GM23338 (cell line): ENCODE measurements around the gene ABCC6. TPM values are rescaled to one million over a fixed set of nuclear protein-coding genes. Genes with fewer than 3 reads are reported as not detected.

Experiments
- ATAC-seq: fragments of 200-7000 bp; cut with Tn5 transposase; 3 replicates; pipeline ENCODE4 v1.9.1; 2020
- DNase-seq: peaks from one replicate; pipeline ENCODE4 v3.0.0-alpha.2; 2015; ENCODE audit warnings: low spot score
- H2AFZ ChIP-seq: fragments of 200-600 bp; sonication (generic); 2 replicates; pipeline ENCODE4 v1.8.0; 2016; ENCODE audit warnings: antibody characterized with exemption, mild to moderate bottlenecking, moderate library complexity
- H3F3A ChIP-seq: fragments of 200-600 bp; sonication (generic); replicated peaks from 2 replicates; pipeline ENCODE4 v1.8.0; 2017; ENCODE audit warnings: antibody characterized with exemption, mixed run types, low read depth
- H3K27ac ChIP-seq: fragments of 200-600 bp; sonication (generic); 2 replicates; pipeline ENCODE4 v1.6.1; 2016; ENCODE audit warnings: low read depth
- H3K27me3 ChIP-seq: fragments of 200-600 bp; sonication (generic); 2 replicates; pipeline ENCODE4 v1.8.0; 2016; ENCODE audit warnings: mild to moderate bottlenecking, mixed run types, moderate library complexity; ENCODE audit not compliant: insufficient read depth
- H3K36me3 ChIP-seq: fragments of 200-600 bp; sonication (generic); 2 replicates; pipeline ENCODE4 v1.8.0; 2016; ENCODE audit warnings: mild to moderate bottlenecking; ENCODE audit not compliant: insufficient read depth
- H3K4me1 ChIP-seq: fragments of 200-600 bp; sonication (generic); 2 replicates; pipeline ENCODE4 v1.8.0; 2016; ENCODE audit warnings: mild to moderate bottlenecking, moderate library complexity; ENCODE audit not compliant: insufficient read depth
- H3K4me2 ChIP-seq: fragments of 200-600 bp; sonication (generic); 2 replicates; pipeline ENCODE4 v1.7.1; 2017; ENCODE audit warnings: mixed run types
- H3K4me3 ChIP-seq: fragments of 200-600 bp; sonication (generic); 2 replicates; pipeline ENCODE4 v1.6.1; 2016; ENCODE audit warnings: mixed run types
- H3K79me2 ChIP-seq: fragments of 200-600 bp; sonication (generic); replicated peaks from 2 replicates; pipeline ENCODE4 v1.8.0; 2017; ENCODE audit warnings: mild to moderate bottlenecking; ENCODE audit not compliant: insufficient read depth
- H3K9me2 ChIP-seq: fragments of 200-600 bp; sonication (generic); 2 replicates; pipeline ENCODE4 v1.8.0; 2017; ENCODE audit not compliant: insufficient read depth
- H4K20me1 ChIP-seq: fragments of 200-600 bp; sonication (generic); replicated peaks from 2 replicates; pipeline ENCODE4 v1.8.0; 2017; ENCODE audit warnings: mild to moderate bottlenecking; ENCODE audit not compliant: insufficient read depth
- H3K27ac Mint-ChIP-seq: 2 replicates; pipeline ENCODE4 v1.8.0; 2020; ENCODE audit warnings: inconsistent platforms, mild to moderate bottlenecking, moderate library complexity, mixed read lengths
- H3K27me3 Mint-ChIP-seq: 3 replicates; pipeline ENCODE4 v1.8.0; 2022; ENCODE audit warnings: low read depth, mild to moderate bottlenecking, moderate library complexity, mixed read lengths, inconsistent platforms; ENCODE audit not compliant: insufficient read depth, poor library complexity
- H3K36me3 Mint-ChIP-seq: 3 replicates; pipeline ENCODE4 v1.8.0; 2021; ENCODE audit warnings: low read depth, mild to moderate bottlenecking, inconsistent platforms, moderate library complexity, mixed read lengths
- H3K4me1 Mint-ChIP-seq: 3 replicates; pipeline ENCODE4 v1.8.0; 2020; ENCODE audit warnings: mild to moderate bottlenecking, inconsistent platforms, mixed read lengths
- H3K4me3 Mint-ChIP-seq: 3 replicates; pipeline ENCODE4 v1.8.0; 2021; ENCODE audit warnings: moderate library complexity, mild to moderate bottlenecking, inconsistent platforms, mixed read lengths
- H3K9me3 Mint-ChIP-seq: 3 replicates; pipeline ENCODE4 v1.8.0; 2020; ENCODE audit warnings: moderate library complexity, mild to moderate bottlenecking, inconsistent platforms, mixed read lengths
- CREB1 ChIP-seq: fragments of 250-450 bp; sonication (Bioruptor Pico); IDR thresholded peaks from 2 replicates; pipeline ENCODE4 v1.5.0; 2020; ENCODE audit warnings: low read depth, mild to moderate bottlenecking, moderate library complexity
- CTCF ChIP-seq, 2 experiments: fragments of 200-600 bp in 1 of 2; sonication (generic) in 1 of 2; conservative IDR thresholded peaks; 2 replicates each; pipeline versions ENCODE4 v1.5.1 to v1.6.1; 2016 to 2017; ENCODE audit warnings: antibody characterized with exemption in 2 of 2, low read depth in 2 of 2, mild to moderate bottlenecking in 2 of 2, moderate library complexity in 1 of 2
- ETS1 ChIP-seq: IDR thresholded peaks from 2 replicates; pipeline ENCODE4 v1.6.1; 2016; ENCODE audit warnings: antibody characterized with exemption
- EZH2 ChIP-seq: fragments of 200-600 bp; sonication (generic); IDR thresholded peaks from one replicate; pipeline ENCODE4 v1.8.0; 2017; ENCODE audit warnings: antibody characterized with exemption, mild to moderate bottlenecking, low read depth; ENCODE audit not compliant: unreplicated experiment
- EZH2phosphoT487 ChIP-seq: fragments of 200-600 bp; sonication (generic); IDR thresholded peaks from one replicate; pipeline ENCODE4 v1.8.1; 2018; ENCODE audit warnings: antibody characterized with exemption; ENCODE audit not compliant: unreplicated experiment
- JUNB ChIP-seq: IDR thresholded peaks from one replicate; pipeline ENCODE4 v1.6.1; 2016; ENCODE audit warnings: antibody characterized with exemption; ENCODE audit not compliant: unreplicated experiment
- NANOG ChIP-seq: IDR thresholded peaks from 2 replicates; pipeline ENCODE4 v1.6.1; 2016; ENCODE audit warnings: antibody characterized with exemption, borderline replicate concordance
- POLR2AphosphoS5 ChIP-seq: IDR thresholded peaks from 2 replicates; pipeline ENCODE4 v1.6.1; 2016; ENCODE audit warnings: antibody characterized with exemption, low read depth
- REST ChIP-seq: IDR thresholded peaks from one replicate; pipeline ENCODE4 v1.6.1; 2018; ENCODE audit warnings: antibody characterized with exemption; ENCODE audit not compliant: unreplicated experiment
- STAT1 ChIP-seq: IDR thresholded peaks from one replicate; pipeline ENCODE4 v1.6.1; 2016; ENCODE audit warnings: antibody characterized with exemption; ENCODE audit not compliant: unreplicated experiment
- ZNF114 ChIP-seq: fragments of 250-450 bp; sonication (Bioruptor Pico); IDR thresholded peaks from 2 replicates; pipeline ENCODE4 v1.5.0; 2020; ENCODE audit warnings: mild to moderate bottlenecking, moderate library complexity
- ZNF331 ChIP-seq: fragments of 250-450 bp; sonication (Bioruptor Pico); IDR thresholded peaks from 2 replicates; pipeline ENCODE4 v1.5.0; 2020; ENCODE audit warnings: low read depth, mild to moderate bottlenecking, moderate library complexity
- ZNF462 ChIP-seq: fragments of 250-450 bp; sonication (Bioruptor Pico); IDR thresholded peaks from 2 replicates; pipeline ENCODE4 v1.5.0; 2020; ENCODE audit warnings: mild to moderate bottlenecking, moderate library complexity
- polyA plus RNA-seq: library from polyadenylated mRNA; unstranded; fragments of >200 nt; fragmentation: Nextera tagmentation; extraction: Ambion mirVana; gene quantifications from 2 replicates; pipeline ENCODE4 v1.2.1, GENCODE V29; 2016
- total RNA-seq: library from RNA; depleted of rRNA; stranded (reverse); fragments of >200 nt; shearing (Covaris generic); gene quantifications from 2 replicates; pipeline ENCODE4 v1.2.3, GENCODE V29; 2014

Gene ABCC6
- total and polyA plus RNA-seq, 2 experiments from 2014 or later = 0.73 to 2.8 TPM

DNA sequence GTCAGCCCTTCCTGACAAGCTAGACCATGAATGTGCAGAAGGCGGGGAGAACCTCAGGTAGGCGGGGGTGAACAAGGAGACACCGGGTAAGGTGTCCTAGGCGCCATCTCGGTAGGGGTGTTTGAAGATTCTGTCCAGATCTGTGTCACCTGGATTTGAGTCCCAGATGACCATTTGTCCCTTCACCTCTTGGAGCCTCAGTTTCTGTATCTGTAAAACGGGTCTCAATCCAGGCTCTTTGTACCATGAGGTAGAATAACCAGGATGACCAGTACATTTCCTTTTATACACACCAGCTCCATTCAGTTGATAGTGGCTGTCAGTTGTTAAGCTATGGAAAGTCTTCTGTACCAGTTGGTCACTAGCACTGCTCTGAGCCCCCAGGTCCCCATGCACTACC, 86.7 kb downstream of the ABCC6 start:
- H3K4me3 ChIP-seq = no peak overlapping the region
- H3K27ac Mint-ChIP-seq = no peak overlapping the region
- DNase-seq (no peak), ATAC-seq (no peak)
- peaks cover 33% of the 10 kb centered on the region for H3K36me3 ChIP-seq
- H3K4me1 Mint-ChIP-seq = 0 out of 3 replicates have a peak, but pooled peaks cover 3% of the 10 kb centered on the region
- H3F3A ChIP-seq = no peaks in the 10 kb centered on the region
- H3K9me3 Mint-ChIP-seq = no peaks in the 10 kb centered on the region
- H3K9me2 ChIP-seq = no peaks in the 10 kb centered on the region
- no peaks in the 10 kb centered on the region for H3K4me1 ChIP-seq
- H3K4me3 Mint-ChIP-seq = no peak overlapping the region
- no peak overlapping the region for H2AFZ ChIP-seq
- H3K79me2 ChIP-seq = no peaks in the 10 kb centered on the region
- no peak overlapping the region for H3K4me2 ChIP-seq
- peaks cover 91% of the 10 kb centered on the region for H3K36me3 Mint-ChIP-seq
- H3K27ac ChIP-seq = no peak overlapping the region
- H4K20me1 ChIP-seq = peaks cover 8% of the 10 kb centered on the region
- no peaks in the 10 kb centered on the region for H3K27me3 ChIP-seq
- H3K27me3 Mint-ChIP-seq = peaks cover 9% of the 10 kb centered on the region
- TF ChIP-seq EZH2phosphoT487 = no peak
- TF ChIP-seq STAT1 = no peak
- no peak for TF ChIP-seq ZNF331 (CRISPR knock-in tag)
- no peak for TF ChIP-seq CTCF (conservative IDR thresholded peaks at IDR 0.05; ENCODE audit: low read depth in 2 of 2)
- TF ChIP-seq NANOG = no peak
- no peak for TF ChIP-seq CREB1 (CRISPR knock-in tag)
- no peak for TF ChIP-seq JUNB
- no peak for TF ChIP-seq ZNF462
- no peak for TF ChIP-seq EZH2
- no peak for TF ChIP-seq REST
- TF ChIP-seq ZNF114 (CRISPR knock-in tag) = no peak
- TF ChIP-seq ETS1 = no peak
- no peak for TF ChIP-seq POLR2AphosphoS5
